Subcutaneous preadipocyte (primary cell): Measurements from ENCODE around the gene KRTAP4-16. TPM values are rescaled to one million over a fixed set of nuclear protein-coding genes. Genes with fewer than 3 reads are reported as not detected.

Experiments used
- total RNA-seq: library from RNA; depleted of rRNA; stranded (reverse); fragments of >200 nt; gene quantifications from 2 replicates; pipeline ENCODE4 v1.2.3, GENCODE V29; 2012

KRTAP4-16 gene
- total RNA-seq, result not detected in 2 replicates

GRCh38 chr17:41101586-41102259 is at the start of gene KRTAP4-16:
KRTAP4-16 (minus strand) TSS chr17:41102209; CDS start chr17:41102209, 0 bp downstream.

GRCh38 chr17:41149652-41149985 is 47.6 kb upstream of the KRTAP4-16 start, which contains the start of gene KRTAP4-5:
KRTAP4-5 (minus strand) TSS chr17:41149825; CDS start chr17:41149767, 58 bp downstream.

GRCh38 chr17:41140360-41141131 is 38.5 kb upstream of the KRTAP4-16 start, which contains the start of gene KRTAP4-6:
KRTAP4-6 (minus strand) TSS chr17:41140544; CDS start chr17:41140487, 57 bp downstream.

GRCh38 chr17:41123991-41124371 is 22.0 kb upstream of the KRTAP4-16 start, which contains the start of gene KRTAP4-12:
KRTAP4-12 (minus strand) TSS chr17:41124182; CDS start chr17:41124122, 60 bp downstream.

GRCh38 chr17:41117846-41118386 is 15.9 kb upstream of the KRTAP4-16 start, which contains the start of gene KRTAP4-11:
KRTAP4-11 (minus strand) TSS chr17:41118373; CDS start chr17:41118315, 58 bp downstream.

GRCh38 chr17:41105347-41105746 is 3.3 kb upstream of the KRTAP4-16 start, which contains the start of gene KRTAP4-9:
KRTAP4-9 (plus strand) TSS chr17:41105389; CDS start chr17:41105389, 0 bp downstream.

GRCh38 chr17:41098042-41098441 is 4.0 kb downstream of the KRTAP4-16 start, which contains the start of gene KRTAP4-8:
KRTAP4-8 (minus strand) TSS chr17:41098142; CDS start chr17:41098084, 58 bp downstream.

GRCh38 chr17:41084100-41084856 is 17.7 kb downstream of the KRTAP4-16 start, which contains the start of gene KRTAP4-7:
KRTAP4-7 (plus strand) TSS chr17:41084150; CDS start chr17:41084207, 57 bp downstream.

GRCh38 chr17:41065829-41066624 is 36.0 kb downstream of the KRTAP4-16 start, which contains the start of gene KRTAP2-4:
KRTAP2-4 (minus strand) TSS chr17:41065879; CDS start chr17:41065845, 34 bp downstream.

GRCh38 chr17:41060052-41060604 is 41.9 kb downstream of the KRTAP4-16 start, which contains the start of gene KRTAP2-3:
KRTAP2-3 (minus strand) TSS chr17:41060114; CDS start chr17:41060050, 64 bp downstream.

GRCh38 chr17:41055130-41055529 is 46.9 kb downstream of the KRTAP4-16 start, which contains the start of gene KRTAP2-2:
KRTAP2-2 (minus strand) TSS chr17:41055230; CDS start chr17:41055211, 19 bp downstream.

Other genes starting within 250 kb of the KRTAP4-16 start
- not detected in 2 replicates for gene KRT12, start 235.0 kb downstream of the KRTAP4-16 start, total RNA-seq
- not detected in 2 replicates for gene KRT20, start 217.0 kb downstream of the KRTAP4-16 start, total RNA-seq
- gene KRT23, start 164.6 kb downstream of the KRTAP4-16 start, total RNA-seq, result not detected in 2 replicates
- gene KRT39, start 135.3 kb downstream of the KRTAP4-16 start, total RNA-seq, result not detected in 2 replicates
- gene KRT40, start 117.9 kb downstream of the KRTAP4-16 start, total RNA-seq, result not detected in 2 replicates
- not detected in 2 replicates for gene KRTAP3-3, start 108.0 kb downstream of the KRTAP4-16 start, total RNA-seq
- not detected in 2 replicates for gene KRTAP3-2, start 102.3 kb downstream of the KRTAP4-16 start, total RNA-seq
- gene KRTAP3-1, start 93.1 kb downstream of the KRTAP4-16 start, total RNA-seq, result not detected in 2 replicates
- gene KRTAP1-5, start 75.0 kb downstream of the KRTAP4-16 start, total RNA-seq, result 1.1 and 1.6 TPM in 2 replicates
- not detected in 2 replicates for gene KRTAP1-4, start 72.0 kb downstream of the KRTAP4-16 start, total RNA-seq
- gene KRTAP1-3, start 67.3 kb downstream of the KRTAP4-16 start, total RNA-seq, result not detected in 2 replicates
- not detected in 2 replicates for gene KRTAP1-1, start 60.8 kb downstream of the KRTAP4-16 start, total RNA-seq
- gene KRTAP2-1, start 54.9 kb downstream of the KRTAP4-16 start, total RNA-seq, result not detected in 2 replicates
- gene KRTAP2-2, start 47.0 kb downstream of the KRTAP4-16 start, total RNA-seq, result not detected in 2 replicates
- not detected in 2 replicates for gene KRTAP2-3, start 42.1 kb downstream of the KRTAP4-16 start, total RNA-seq
- not detected in 2 replicates for gene KRTAP2-4, start 36.3 kb downstream of the KRTAP4-16 start, total RNA-seq
- not detected in 2 replicates for gene KRTAP4-7, start 18.1 kb downstream of the KRTAP4-16 start, total RNA-seq
- not detected in 2 replicates for gene KRTAP4-8, start 4.1 kb downstream of the KRTAP4-16 start, total RNA-seq
- not detected in 2 replicates for gene KRTAP4-9, start 3.2 kb upstream of the KRTAP4-16 start, total RNA-seq
- gene KRTAP4-11, start 16.2 kb upstream of the KRTAP4-16 start, total RNA-seq, result not detected in 2 replicates
- not detected in 2 replicates for gene KRTAP4-12, start 22.0 kb upstream of the KRTAP4-16 start, total RNA-seq
- not detected in 2 replicates for gene KRTAP4-6, start 38.3 kb upstream of the KRTAP4-16 start, total RNA-seq
- gene KRTAP4-5, start 47.6 kb upstream of the KRTAP4-16 start, total RNA-seq, result not detected in 2 replicates
- not detected in 2 replicates for gene KRTAP4-4, start 58.5 kb upstream of the KRTAP4-16 start, total RNA-seq
- not detected in 2 replicates for gene KRTAP4-3, start 66.0 kb upstream of the KRTAP4-16 start, total RNA-seq
- not detected in 2 replicates for gene KRTAP4-2, start 76.0 kb upstream of the KRTAP4-16 start, total RNA-seq
- not detected in 2 replicates for gene KRTAP4-1, start 82.7 kb upstream of the KRTAP4-16 start, total RNA-seq
- gene KRTAP9-1, start 87.7 kb upstream of the KRTAP4-16 start, total RNA-seq, result not detected in 2 replicates
- not detected in 2 replicates for gene KRTAP9-2, start 124.4 kb upstream of the KRTAP4-16 start, total RNA-seq
- not detected in 2 replicates for gene KRTAP9-3, start 130.2 kb upstream of the KRTAP4-16 start, total RNA-seq
- gene KRTAP9-8, start 135.8 kb upstream of the KRTAP4-16 start, total RNA-seq, result not detected in 2 replicates
- gene KRTAP9-4, start 147.5 kb upstream of the KRTAP4-16 start, total RNA-seq, result not detected in 2 replicates
- gene KRTAP9-9, start 153.2 kb upstream of the KRTAP4-16 start, total RNA-seq, result not detected in 2 replicates
- gene KRTAP9-6, start 163.2 kb upstream of the KRTAP4-16 start, total RNA-seq, result not detected in 2 replicates
- not detected in 2 replicates for gene KRTAP9-7, start 173.5 kb upstream of the KRTAP4-16 start, total RNA-seq
- gene KRTAP29-1, start 200.6 kb upstream of the KRTAP4-16 start, total RNA-seq, result not detected in 2 replicates
- not detected in 2 replicates for gene KRTAP16-1, start 207.1 kb upstream of the KRTAP4-16 start, total RNA-seq
- not detected in 2 replicates for gene KRTAP17-1, start 213.5 kb upstream of the KRTAP4-16 start, total RNA-seq
- gene KRT33A, start 248.6 kb upstream of the KRTAP4-16 start, total RNA-seq, result not detected in 2 replicates